GM12878 (cell line): ENCODE data around the gene ELMOD3. TPM values are rescaled to one million over a fixed set of nuclear protein-coding genes. Genes with fewer than 3 reads are reported as not detected.

Experiments
- BCLAF1 ChIP-seq: fragments of 450-650 bp; IDR thresholded peaks from 2 replicates; pipeline ENCODE4 v1.6.1; 2017; ENCODE audit warnings: antibody characterized with exemption, mild to moderate bottlenecking, moderate library complexity
- CEBPZ ChIP-seq: fragments of 150-350 bp; IDR thresholded peaks from 2 replicates; pipeline ENCODE4 v1.6.1; 2016; ENCODE audit warnings: low read depth, low read length
- ESRRA ChIP-seq: IDR thresholded peaks from 2 replicates; pipeline ENCODE4 v1.6.1; 2012; ENCODE audit warnings: mild to moderate bottlenecking, low read length, improper control_type of control experiment
- FOS ChIP-seq: IDR thresholded peaks from 3 replicates; pipeline ENCODE4 v1.6.1; 2011; ENCODE audit warnings: borderline replicate concordance; ENCODE audit not compliant: insufficient read length; ENCODE audit errors: extremely low read depth
- GABPA ChIP-seq: IDR thresholded peaks from 2 replicates; pipeline ENCODE4 v1.6.1; 2014; ENCODE audit warnings: antibody characterized with exemption, low read depth, mild to moderate bottlenecking, inconsistent platforms
- IKZF2 ChIP-seq, 2 experiments: fragments of 450-650 bp; IDR thresholded peaks; 2 replicates each; pipeline ENCODE4 v1.6.1; 2017; ENCODE audit warnings: mild to moderate bottlenecking in 2 of 2, moderate library complexity in 2 of 2
- LARP7 ChIP-seq: fragments of 450-650 bp; IDR thresholded peaks from 2 replicates; pipeline ENCODE4 v1.6.1; 2017; ENCODE audit warnings: mild to moderate bottlenecking
- RB1 ChIP-seq: fragments of 450-650 bp; formaldehyde crosslinking; IDR thresholded peaks from 2 replicates; pipeline ENCODE4 v1.6.1; 2017; ENCODE audit warnings: mild to moderate bottlenecking, borderline replicate concordance
- SMARCA5 ChIP-seq: fragments of 450-650 bp; IDR thresholded peaks from 2 replicates; pipeline ENCODE4 v1.6.1; 2017; ENCODE audit warnings: mild to moderate bottlenecking
- polyA plus RNA-seq, 11 experiments: library from polyadenylated mRNA; depleted of rRNA in 4 of 11; unstranded in 6 of 11; stranded (reverse) in 5 of 11; fragments of >200 nt; fragmentation: Nextera tagmentation in 4 of 11; fragmentation: Illumina TruSeq in 1 of 11; extraction: Ambion mirVana in 4 of 11; extraction: Trizol in 1 of 11; gene quantifications; 1 replicate in 1 of 11; 2 replicates in 10 of 11; pipeline versions ENCODE4 v1.2.1 to v1.2.3, GENCODE V29; 2011 to 2016; ENCODE audit warnings: inconsistent platforms in 2 of 11, missing spikeins in 2 of 11, low read depth in 1 of 11
- total RNA-seq, 4 experiments: library from RNA; depleted of rRNA in 3 of 4; stranded (reverse); fragments of >200 nt in 3 of 4; fragmentation: Illumina TruSeq in 1 of 4; extraction: Trizol in 1 of 4; gene quantifications; 2 replicates each; pipeline versions ENCODE4 v1.2.1 to v1.2.3, GENCODE V29; 2013 to 2021

ELMOD3 gene
- total and polyA plus RNA-seq, 10 of the 15 experiments (the other 5 are each of a cell fraction or from before 2014, with no cell fraction given) = 1.2 to 19.1 (median 12.5) TPM

- TF ChIP-seq BCLAF1 = no peak
- TF ChIP-seq RB1 = no peak
- TF ChIP-seq CEBPZ = no peak
- TF ChIP-seq FOS = no peak
- no peak for TF ChIP-seq SMARCA5
- no peak for TF ChIP-seq LARP7
- no peak for TF ChIP-seq GABPA
- TF ChIP-seq ESRRA = no peak
- no peak for TF ChIP-seq IKZF2 (IDR thresholded peaks at IDR 0.05)
Measured at GRCh38 chr2:85421260-85422071, 66.9 kb downstream of the ELMOD3 start (continued).
